ENCODE results near the gene CLCN6.

CLCN6 gene

GRCh38 chr1:11779715-11780379 is 26.1 kb upstream of the CLCN6 start:
- no peak for DNase-seq

DNA sequence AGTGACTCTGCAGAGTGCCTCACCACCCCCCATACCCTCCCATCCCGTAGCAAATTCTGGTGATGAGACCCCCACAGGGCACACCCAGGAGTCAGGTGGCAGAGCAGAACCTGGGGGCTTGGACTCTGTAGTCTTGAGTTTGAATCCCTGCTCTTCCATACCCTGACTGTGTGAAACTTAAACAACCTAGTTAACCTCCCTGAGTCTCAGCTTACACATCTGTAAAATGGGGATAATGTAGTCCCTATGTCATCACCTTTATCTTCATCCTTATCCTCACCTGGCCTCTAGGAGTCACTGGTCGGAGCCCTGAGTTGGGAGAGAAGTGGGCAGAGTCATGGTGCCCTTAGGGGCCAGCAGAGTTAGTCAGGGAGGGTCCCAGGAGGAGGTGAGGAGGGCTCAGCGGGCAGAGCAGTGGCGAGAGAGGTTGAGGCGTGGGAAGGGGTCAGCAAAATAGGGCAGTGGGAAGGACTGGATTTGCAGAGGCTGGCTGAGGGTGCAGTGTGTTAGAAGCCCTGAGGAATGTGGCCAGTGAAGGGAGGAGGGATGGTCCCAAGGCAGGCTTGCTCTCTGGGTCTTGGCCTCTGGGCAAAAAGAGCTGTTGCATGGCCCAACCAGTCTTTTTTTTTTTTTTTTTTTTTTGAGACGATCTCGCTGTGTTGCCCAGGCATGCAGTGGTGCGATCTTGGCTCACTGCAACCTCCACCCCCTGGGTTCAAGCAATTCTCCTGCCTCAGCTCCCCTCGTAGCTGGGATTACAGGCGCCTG is 25.4 kb upstream of the CLCN6 start:
- no peak for DNase-seq

DNA sequence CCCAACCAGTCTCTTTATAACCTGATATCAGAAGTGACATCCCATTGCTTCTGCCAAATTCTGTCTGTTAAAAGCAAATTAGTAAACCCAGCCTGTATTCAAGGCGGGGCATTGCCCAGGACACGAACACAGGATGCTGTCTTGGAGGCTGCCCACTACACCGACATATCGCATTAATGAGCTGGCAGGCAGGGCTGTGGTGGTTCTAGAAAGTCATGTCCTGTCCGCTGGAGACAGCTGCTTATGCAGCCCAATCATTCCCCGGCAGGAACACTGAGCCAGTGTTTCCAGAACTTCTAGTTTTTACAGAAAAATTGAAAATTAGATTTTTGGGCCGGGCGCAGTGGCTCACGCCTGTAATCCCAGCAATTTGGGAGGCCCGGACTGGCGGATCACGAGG is 24.7 kb upstream of the CLCN6 start:
- no peak for DNase-seq

- DNase-seq, result no peak
Observed at GRCh38 chr1:11782127-11782708, 23.8 kb upstream of the CLCN6 start.

DNA sequence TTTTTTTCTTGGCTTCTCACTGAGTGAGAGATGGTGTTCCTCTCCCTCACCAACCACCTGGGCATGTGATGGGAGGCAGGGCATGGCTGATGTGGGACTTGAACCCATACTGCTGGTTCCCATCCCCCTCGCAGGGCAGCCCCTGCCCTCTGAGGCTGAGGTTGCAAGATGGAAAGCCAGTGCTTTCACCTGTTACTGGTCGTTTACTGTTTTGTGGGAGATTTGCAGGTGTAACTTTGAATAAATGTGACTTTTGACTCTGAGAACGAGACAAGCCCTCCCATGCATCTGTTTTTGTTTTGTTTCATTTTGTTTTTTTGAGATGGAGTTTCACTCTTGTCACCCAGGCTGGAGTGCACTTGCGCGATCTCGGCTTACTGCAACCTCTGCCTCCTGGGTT is 22.4 kb upstream of the CLCN6 start:
- no peak for DNase-seq

GRCh38 chr1:11784256-11784992 is 21.6 kb upstream of the CLCN6 start:
- DNase-seq, result no peak

GRCh38 chr1:11784993-11785769 is 20.8 kb upstream of the CLCN6 start:
- no peak for DNase-seq

GRCh38 chr1:11786168-11786567 is 19.8 kb upstream of the CLCN6 start:
- no peak for DNase-seq

DNA sequence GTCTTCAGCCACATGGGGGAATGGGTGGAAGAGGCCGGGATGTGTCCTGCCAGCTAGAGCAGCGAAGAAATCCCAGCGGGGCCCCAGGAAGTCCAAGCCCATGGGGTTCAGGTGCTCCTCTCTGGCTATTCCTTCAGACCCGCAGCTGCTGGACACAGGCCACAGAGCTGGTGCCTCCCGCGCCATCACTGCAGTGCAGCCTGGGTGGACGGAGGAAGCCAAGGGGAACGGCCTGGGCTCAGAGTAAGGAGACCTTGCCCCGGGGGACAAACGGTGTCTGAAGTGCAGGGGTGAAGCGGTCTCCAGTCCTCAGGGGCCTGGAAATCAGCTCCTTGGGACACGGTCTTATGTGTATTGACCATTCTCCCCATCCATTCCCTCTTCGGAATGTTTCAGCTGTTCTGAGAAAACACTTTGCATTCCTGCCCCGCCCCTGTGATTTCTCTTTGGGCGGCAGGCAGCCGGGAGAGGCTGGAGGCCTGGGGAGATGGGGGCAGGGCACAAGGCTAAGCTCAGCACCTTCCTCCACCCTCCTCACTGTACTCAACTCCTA is 18.7 kb upstream of the CLCN6 start:
- DNase-seq, result no peak

DNA sequence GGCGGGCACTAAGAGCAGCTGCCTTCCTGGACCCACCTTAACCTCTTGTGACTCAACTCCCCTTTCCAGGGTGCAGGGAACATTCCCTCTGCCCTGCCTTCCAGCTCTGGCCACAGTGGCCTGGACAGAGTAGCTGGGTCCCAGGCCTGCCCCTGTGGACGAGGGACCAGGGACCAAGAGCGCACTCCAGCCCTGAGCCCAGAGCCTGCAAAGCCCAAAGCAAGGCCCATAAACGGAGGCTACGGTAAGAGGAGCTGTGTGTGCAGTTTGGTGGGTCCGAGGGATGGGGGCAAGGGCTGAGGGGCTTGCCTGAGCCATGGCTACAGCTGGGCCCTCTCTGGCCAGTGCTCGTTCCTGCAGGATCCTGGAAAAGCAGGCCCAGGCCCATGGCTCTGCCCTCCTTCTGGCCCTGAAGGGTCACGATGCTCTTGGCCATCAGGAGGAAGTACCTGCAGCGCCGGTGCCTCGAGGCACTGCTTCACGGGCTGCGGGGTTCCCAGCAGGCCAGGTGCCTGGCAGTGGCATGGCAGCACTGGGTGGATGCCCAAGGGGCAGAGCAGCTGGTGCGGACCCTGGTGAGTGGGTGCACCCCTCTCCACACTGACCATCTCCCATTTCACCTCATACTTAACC is 18.1 kb upstream of the CLCN6 start:
- no peak for DNase-seq

DNA sequence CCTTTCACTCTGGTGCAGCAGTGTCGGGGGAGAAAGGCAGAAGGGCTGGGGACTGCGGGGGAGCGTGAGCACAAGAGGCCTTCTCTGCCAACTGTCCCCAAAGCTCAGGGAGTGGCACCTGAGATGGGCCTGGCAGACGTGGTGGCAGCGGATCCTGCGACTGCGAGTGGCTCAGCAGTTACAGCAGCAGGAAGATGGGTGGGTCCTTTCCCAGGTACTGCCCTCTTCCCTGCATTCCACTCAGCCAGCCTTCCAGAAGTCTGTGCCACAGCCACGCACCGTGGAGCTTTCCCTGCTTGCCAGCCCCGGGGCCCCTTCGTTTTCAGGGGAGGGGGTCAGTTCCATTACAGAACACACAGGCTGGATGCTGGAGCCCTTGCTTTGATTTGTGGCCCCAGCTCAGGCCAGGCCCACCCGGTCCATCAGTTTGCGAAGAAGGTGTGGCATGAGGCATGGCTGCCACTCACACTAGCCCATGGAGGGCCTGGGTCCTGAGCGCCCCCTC is 17.4 kb upstream of the CLCN6 start:
- DNase-seq, result no peak

DNA sequence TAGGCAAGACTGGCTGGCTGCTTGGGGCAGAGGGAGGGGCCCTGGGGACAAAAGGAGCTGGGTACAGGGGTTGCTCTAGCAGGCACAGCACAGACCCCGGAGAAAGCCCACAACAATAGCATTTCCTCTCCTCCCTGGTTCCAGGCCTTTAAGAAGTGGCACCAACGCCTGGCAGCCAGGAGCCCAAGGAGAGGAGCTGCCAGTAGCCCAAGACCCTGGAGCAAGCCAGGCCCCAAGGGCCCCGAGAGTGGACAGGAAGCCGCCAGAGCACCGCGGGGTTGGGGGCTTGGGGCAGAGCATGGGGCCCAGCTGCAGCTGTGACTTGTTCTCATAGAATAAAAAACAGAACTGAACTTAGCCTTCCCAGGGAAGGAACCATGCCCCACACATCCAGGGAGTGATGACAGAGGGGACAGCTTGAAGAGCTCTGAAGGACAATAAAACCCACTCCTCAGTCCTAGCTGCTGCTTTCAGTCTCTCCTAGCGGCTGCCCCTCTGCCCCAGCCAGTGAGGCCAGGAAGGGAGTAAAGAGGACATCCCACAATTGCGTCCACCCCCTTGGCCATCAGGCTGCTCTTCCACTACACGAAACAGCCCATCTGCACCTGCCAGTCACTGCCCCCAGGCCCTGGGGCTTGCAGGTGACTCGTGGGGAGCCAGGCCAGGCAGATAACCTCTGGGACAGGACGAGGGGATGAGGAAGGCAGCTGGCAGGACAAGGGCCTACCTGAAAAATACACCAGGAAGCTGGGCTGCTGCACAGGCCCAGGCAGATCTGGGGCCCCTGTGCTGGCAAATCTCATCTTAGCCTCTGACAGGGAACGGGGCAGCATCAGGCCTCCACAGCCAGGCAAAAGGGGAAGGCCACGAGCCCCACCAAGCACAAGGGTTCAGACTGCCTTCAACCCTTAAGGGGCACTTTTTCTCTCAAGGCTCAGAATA is 16.6 kb upstream of the CLCN6 start:
- no peak for DNase-seq

DNA sequence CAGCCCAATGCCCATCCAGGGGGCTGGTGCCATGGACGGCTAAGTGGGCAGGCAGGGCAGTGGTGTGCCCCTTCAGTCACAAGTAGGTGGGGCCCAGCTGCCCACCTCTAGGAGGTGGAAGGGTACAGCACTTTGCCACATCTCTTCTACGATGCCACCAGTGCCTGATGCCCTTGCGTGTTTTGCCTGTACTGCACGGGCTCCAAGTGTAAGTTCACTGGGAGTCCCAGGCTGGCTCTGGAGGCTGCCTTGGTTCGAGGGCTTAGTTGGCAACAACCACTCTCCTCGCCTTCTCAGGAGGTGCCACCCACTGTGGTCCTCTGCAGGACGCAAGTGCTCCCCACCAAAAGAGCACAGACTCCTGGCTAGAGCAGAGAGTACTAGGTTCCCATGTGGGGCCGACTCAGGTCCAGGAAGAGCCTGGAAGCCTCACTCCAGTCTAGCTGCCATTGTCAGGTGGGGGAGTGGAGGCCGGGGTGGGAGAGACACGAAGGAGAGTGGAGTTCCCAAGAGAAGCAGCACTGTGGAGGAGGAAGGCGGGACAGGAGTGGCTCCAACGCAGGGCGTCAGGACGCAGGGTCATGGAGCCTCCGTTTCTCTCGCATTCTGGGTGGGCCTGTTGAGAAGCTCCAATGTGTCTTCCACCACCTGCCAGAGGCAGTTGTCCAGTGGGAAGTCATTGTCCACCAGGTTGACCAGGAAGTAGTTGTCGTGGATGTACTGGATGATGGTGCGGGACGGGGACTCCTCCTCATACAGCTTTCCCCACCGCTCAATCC is 15.7 kb upstream of the CLCN6 start:
- DNase-seq, result no peak

- DNase-seq, result no peak
Observed at GRCh38 chr1:11790880-11791715, 14.9 kb upstream of the CLCN6 start.

DNA sequence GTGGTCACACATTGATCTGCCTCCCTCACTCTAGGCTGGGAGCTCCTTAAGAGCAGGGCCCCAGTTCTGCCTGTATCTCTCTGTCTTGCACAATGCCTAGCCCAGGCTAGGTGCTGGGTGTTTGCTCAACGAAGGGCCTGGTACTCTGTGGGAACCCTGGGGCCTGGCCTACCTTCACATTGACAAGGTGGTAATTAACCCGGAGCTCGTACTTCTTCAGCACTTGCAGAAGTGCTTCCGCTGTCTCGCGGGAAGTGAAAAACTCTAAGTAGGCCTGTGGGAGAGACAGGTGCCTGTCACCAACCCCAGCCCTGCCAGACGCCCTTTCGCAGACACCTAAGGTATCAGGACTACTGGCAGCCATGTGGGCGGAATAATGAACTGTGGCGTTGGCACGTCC is 13.9 kb upstream of the CLCN6 start:
- DNase-seq, result no peak

DNA sequence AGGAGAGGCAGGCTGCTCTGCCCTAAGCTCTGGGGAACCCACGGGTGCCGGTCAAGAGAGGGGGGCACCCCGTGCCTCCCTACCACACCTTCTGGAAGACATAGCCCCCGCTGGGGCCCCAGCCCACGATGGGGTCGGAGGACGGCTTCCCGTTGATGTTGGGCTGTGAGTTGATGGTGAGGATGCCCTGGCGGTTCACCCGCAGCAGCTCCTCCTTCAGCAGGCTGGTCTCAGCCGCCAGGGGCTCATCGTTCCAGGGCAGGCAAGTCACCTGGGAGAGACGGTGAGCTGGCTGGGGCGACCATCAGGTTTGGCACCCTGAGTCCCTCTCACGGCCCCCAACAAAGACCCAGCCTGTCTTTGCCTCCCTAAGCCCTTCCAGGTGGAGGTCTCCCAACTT is 12.2 kb upstream of the CLCN6 start:
- no peak for DNase-seq

GRCh38 chr1:11794446-11795237 is 11.3 kb upstream of the CLCN6 start:
- no peak for DNase-seq
